Activated T-helper 1 cell treated with anti-CD3 and anti-CD28 coated beads, Interleukin-2, amount 50 U/mL, for 16 hours (primary cell): ENCODE measurements around the gene BMP7.
"Not testable (repeated sequence)": the region's sequence is repeated elsewhere in the genome, so short reads cannot be mapped to it uniquely, and the experiment has no call there.

Source experiments
- DNase-seq, 2 donors: peaks; one replicate each; pipeline ENCODE4 v3.0.0-alpha.2; 2020; ENCODE audit warnings: low read depth in 1 of 2, low spot score in 1 of 2

Gene BMP7

GRCh38 chr20:57288651-57289277 lies 22.3 kb upstream of the BMP7 start:
- no peak for DNase-seq

- DNase-seq, result no peak
Measured at GRCh38 chr20:57287901-57288300, 21.5 kb upstream of the BMP7 start.

GRCh38 chr20:57287007-57287880 lies 20.8 kb upstream of the BMP7 start:
- no peak for DNase-seq

- DNase-seq, result no peak
Measured at GRCh38 chr20:57283860-57284259, 17.4 kb upstream of the BMP7 start.

- no peak for DNase-seq
Measured at GRCh38 chr20:57282670-57283361, 16.4 kb upstream of the BMP7 start.

- DNase-seq, result no peak
Measured at GRCh38 chr20:57281900-57282299, 15.5 kb upstream of the BMP7 start.

GRCh38 chr20:57280221-57280620 lies 13.8 kb upstream of the BMP7 start:
- DNase-seq, result no peak

GRCh38 chr20:57279548-57279947 lies 13.1 kb upstream of the BMP7 start:
- not testable (repeated sequence) for DNase-seq

- no peak for DNase-seq
Measured at GRCh38 chr20:57278457-57278856, 12.0 kb upstream of the BMP7 start.

- no peak for DNase-seq
Measured at GRCh38 chr20:57277398-57278105, 11.1 kb upstream of the BMP7 start.

- no peak for DNase-seq
Measured at GRCh38 chr20:57276221-57276620, 9.8 kb upstream of the BMP7 start.

GRCh38 chr20:57275813-57276212 lies 9.4 kb upstream of the BMP7 start:
- no peak for DNase-seq

- DNase-seq, result no peak
Measured at GRCh38 chr20:57275334-57275733, 8.9 kb upstream of the BMP7 start.

- DNase-seq, result no peak
Measured at GRCh38 chr20:57274846-57275245, 8.4 kb upstream of the BMP7 start.

- no peak for DNase-seq
Measured at GRCh38 chr20:57274299-57274698, 7.9 kb upstream of the BMP7 start.

GRCh38 chr20:57272883-57273535 lies 6.6 kb upstream of the BMP7 start:
- DNase-seq, result no peak

GRCh38 chr20:57270204-57270984 lies 4.0 kb upstream of the BMP7 start:
- no peak for DNase-seq

GRCh38 chr20:57269148-57269984 lies 2.9 kb upstream of the BMP7 start:
- DNase-seq, result no peak

GRCh38 chr20:57268399-57269076 lies 2.1 kb upstream of the BMP7 start:
- DNase-seq, result no peak
